Ovary (tissue), 9 donors: Measurements from ENCODE around the gene HRH2. TPM values are rescaled to one million over a fixed set of nuclear protein-coding genes. Genes with fewer than 3 reads are reported as not detected.

Experiments
- DNase-seq, 5 donors: peaks; one replicate each; pipeline ENCODE4 v3.0.0-alpha.2; 2019 to 2020
- H3K27ac ChIP-seq, 2 donors: fragments of 200-600 bp; one replicate each; pipeline versions ENCODE4 v1.5.1 to v1.8.0; 2019 to 2022
- H3K27me3 ChIP-seq: fragments of 200-600 bp; one replicate; pipeline ENCODE4 v1.8.0; 2022
- H3K36me3 ChIP-seq: fragments of 200-600 bp; sonication (generic); one replicate; pipeline ENCODE4 v1.5.1; 2019
- H3K4me1 ChIP-seq: one replicate; pipeline ENCODE4 v1.8.1; 2013; ENCODE audit warnings: mild to moderate bottlenecking, moderate library complexity; ENCODE audit not compliant: insufficient read depth
- H3K4me3 ChIP-seq: fragments of 200-600 bp; sonication (generic); one replicate; pipeline ENCODE4 v1.5.1; 2017
- H3K9me3 ChIP-seq, 2 donors: fragments of 200-600 bp in 1 of 2; sonication (generic) in 1 of 2; one replicate each; pipeline versions ENCODE4 v1.5.1 to v1.8.1; 2013 to 2019; ENCODE audit warnings: mild to moderate bottlenecking in 1 of 2, moderate library complexity in 1 of 2
- CTCF ChIP-seq, 3 donors: fragments of 450-650 bp in 2 of 3; fragments of 200-600 bp in 1 of 3; IDR thresholded peaks; one replicate each; pipeline versions ENCODE4 v1.5.1 to v1.8.0; 2016 to 2022; ENCODE audit warnings: antibody characterized with exemption in 3 of 3, mild to moderate bottlenecking in 1 of 3
- EP300 ChIP-seq: sonication (generic); formaldehyde crosslinking; IDR thresholded peaks from one replicate; pipeline ENCODE4 v1.6.1; 2017; ENCODE audit warnings: antibody characterized with exemption
- POLR2A ChIP-seq: fragments of 450-650 bp; IDR thresholded peaks from one replicate; pipeline ENCODE4 v1.6.1; 2017; ENCODE audit warnings: antibody characterized with exemption, mild to moderate bottlenecking, moderate library complexity
- WGBS, 3 donors: extraction: QIAGEN DNeasy Blood & Tissue Kit in 1 of 3; methylation state at CpG; one replicate each; pipeline versions ENCODE4 v1.1.5 to v1.1.7; 2013 to 2017; 5-methylcytosine and 5-hydroxymethylcytosine counted together
- intact Hi-C, 4 donors: fragments of 100-400 bp; cut with DNase I; formaldehyde crosslinking; loops; one replicate each; pipeline versions ENCODE4 v1.11.0 to v1.15.1; 2022 to 2023
- polyA plus RNA-seq, 2 donors: library from polyadenylated mRNA; stranded (reverse); fragments of 200-250 nt in 1 of 2; fragments of 350-450 nt in 1 of 2; fragmentation: Illumina TruSeq in 1 of 2; extraction: RNeasy Lipid Tissue Mini Kit (QIAGEN cat#74804) in 1 of 2; gene quantifications; one replicate each; pipeline ENCODE4 v1.2.3, GENCODE V29; 2013 to 2014
- total RNA-seq, 7 donors: library from RNA; depleted of rRNA in 2 of 7; stranded (reverse); fragments of >200 nt in 2 of 7; fragmentation: NEBNext Ultra II Directional in 3 of 7; extraction: Animal tissue kit (Norgen Biotek cat#: 25700) in 3 of 7; gene quantifications; one replicate each; pipeline versions ENCODE4 v1.1.0 to v1.2.4, GENCODE V29; 2016 to 2023
- donor health status: DM: no; HTN: no; CAD: no; lungs with moderate emphysema.
- donor health status: DM: no; HTN: no; CAD: no.
- donor health status: Bipolar disorder and iron deficiency.
- donor health status: DM: yes; HTN: yes; CAD: no.
- donor health status: DM: no; HTN: no; CAD: no.
- donor health status: DM: yes; HTN: yes; CAD: no.

Gene HRH2
- total and polyA plus RNA-seq, 9 donors, result 0.23 to 3.3 (median 1.2) TPM

- no peak for TF ChIP-seq EP300
- TF ChIP-seq CTCF (IDR thresholded peaks at IDR 0.05), result no peak
- TF ChIP-seq POLR2A, result no peak
- Histone ChIP-seq H3K27ac (no peak overlapping the region), H3K4me3 (no peak overlapping the region), H3K27me3 (no peaks in the 10 kb centered on the region), H3K36me3 (no peaks in the 10 kb centered on the region), H3K4me1 (no peaks in the 10 kb centered on the region), H3K9me3 (no peaks in the 10 kb centered on the region)
- intact Hi-C loops, result no loop called here
- DNase-seq, result no peak
- 89 to 93% (median 92%) methylated on average over 13 of the region's 13 CpGs for WGBS, 3 donors
These were observed 26.1 kb downstream of the HRH2 start for GRCh38 chr5:175683921-175684320.

DNA sequence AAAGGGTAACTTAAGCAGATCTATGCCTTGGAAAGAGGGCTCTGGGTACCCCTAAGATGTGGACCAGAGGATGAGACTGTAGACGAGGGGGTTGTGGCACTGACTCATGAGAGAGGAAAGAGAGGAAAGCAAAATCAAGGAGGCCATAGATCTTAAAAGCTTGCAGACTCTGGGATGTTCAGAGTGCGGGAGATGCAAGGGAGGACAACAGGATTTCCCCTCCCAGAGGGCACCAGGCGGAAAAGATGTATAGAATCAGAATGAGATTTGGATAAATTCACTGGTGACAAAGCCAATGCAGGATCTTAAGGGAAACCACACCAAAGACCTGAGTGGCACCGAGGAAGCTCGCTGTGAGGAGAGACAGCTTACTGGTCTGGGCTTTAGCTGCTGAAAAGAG lies 27.1 kb downstream of the HRH2 start:
- no peaks in the 10 kb centered on the region for H3K27me3 ChIP-seq
- no peaks in the 10 kb centered on the region for H3K9me3 ChIP-seq
- WGBS, 3 donors, result 83 to 85% (median 84%) methylated on average over 5 of the region's 5 CpGs
- H3K4me3 ChIP-seq, result no peak overlapping the region
- intact Hi-C loops, result no loop called here
- H3K36me3 ChIP-seq, result no peaks in the 10 kb centered on the region
- no peak for DNase-seq
- TF ChIP-seq CTCF (IDR thresholded peaks at IDR 0.05) (no peak), EP300 (no peak), POLR2A (no peak)
- H3K27ac ChIP-seq, result no peak overlapping the region
- H3K4me1 ChIP-seq, result no peaks in the 10 kb centered on the region

DNA sequence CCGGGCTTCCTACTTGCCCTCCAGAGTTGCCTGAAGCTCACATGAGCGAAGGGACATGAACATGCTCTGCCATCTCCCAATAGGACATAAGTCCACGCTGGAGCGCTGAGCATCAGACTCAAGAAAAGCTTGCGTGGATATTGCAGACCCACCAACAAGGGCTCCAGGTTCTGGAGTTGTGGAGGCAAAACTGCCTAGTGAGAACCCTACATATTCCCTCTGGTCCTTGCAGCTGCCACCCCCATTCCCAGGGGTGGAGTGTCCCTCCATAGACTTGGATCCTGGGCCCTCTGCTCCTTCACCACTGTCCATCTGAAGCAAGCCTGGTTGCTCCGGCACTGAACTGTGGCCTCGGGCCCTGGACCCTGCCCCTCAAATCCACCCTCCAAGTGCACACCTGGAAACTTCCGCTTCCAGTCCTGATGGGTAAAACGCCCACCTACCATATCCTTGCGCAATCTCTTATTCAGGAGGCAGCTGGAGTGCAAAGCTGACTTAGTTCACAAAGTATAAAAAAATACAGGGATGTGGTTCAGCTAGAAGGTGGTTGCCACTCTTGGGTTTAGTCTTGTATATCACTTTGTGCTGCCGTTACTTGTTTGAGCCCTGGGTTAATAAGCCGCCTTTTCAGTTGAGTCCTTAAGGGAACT lies 28.0 kb downstream of the HRH2 start:
- DNase-seq, result no peak
- Histone ChIP-seq H3K4me1 (no peaks in the 10 kb centered on the region), H3K9me3 (no peaks in the 10 kb centered on the region), H3K4me3 (no peak overlapping the region), H3K36me3 (no peaks in the 10 kb centered on the region), H3K27me3 (no peaks in the 10 kb centered on the region), H3K27ac (no peak overlapping the region)
- TF ChIP-seq EP300, result no peak
- no peak for TF ChIP-seq POLR2A
- no peak for TF ChIP-seq CTCF (IDR thresholded peaks at IDR 0.05)
- 93 to 94% (median 94%) methylated on average over 12 of the region's 12 CpGs for WGBS, 3 donors
- intact Hi-C loops, result no loop called here

DNA sequence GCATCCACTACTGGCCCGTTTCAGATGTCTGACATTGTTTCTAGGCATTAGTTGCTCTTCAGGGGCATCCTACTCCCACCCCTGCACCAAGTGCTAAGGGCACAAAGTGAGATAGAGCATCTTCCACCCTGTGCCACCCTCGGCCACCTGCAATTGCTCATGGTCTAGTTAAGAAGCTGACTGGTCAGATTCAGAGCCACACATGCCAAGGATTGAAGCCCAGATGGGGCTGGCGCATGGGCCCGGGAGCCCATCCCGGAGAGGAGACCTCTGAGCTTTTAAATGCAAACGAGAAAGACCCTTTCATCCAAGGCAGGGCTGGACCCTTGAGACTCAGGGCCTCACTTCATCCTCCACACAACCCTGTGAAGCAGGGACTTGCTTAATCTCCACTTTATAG lies 28.5 kb downstream of the HRH2 start:
- no peaks in the 10 kb centered on the region for H3K4me1 ChIP-seq
- H3K4me3 ChIP-seq, result no peak overlapping the region
- no peak overlapping the region for H3K27ac ChIP-seq
- intact Hi-C loops, result no loop called here
- WGBS, 3 donors, result 70 to 79% (median 79%) methylated on average over 6 of the region's 6 CpGs
- no peaks in the 10 kb centered on the region for H3K9me3 ChIP-seq
- TF ChIP-seq POLR2A (no peak), EP300 (no peak), CTCF (IDR thresholded peaks at IDR 0.05) (no peak)
- H3K36me3 ChIP-seq, result no peaks in the 10 kb centered on the region
- DNase-seq, result no peak
- H3K27me3 ChIP-seq, result no peaks in the 10 kb centered on the region
